ENCODE results near the gene IGFN1. TPM values are rescaled to one million over a fixed set of nuclear protein-coding genes. Genes with fewer than 3 reads are reported as not detected.

Gene IGFN1
- total RNA-seq, 1 experiment from 2014 or later: 0.04 TPM

- Histone ChIP-seq H3K9me2 (replicated peaks; ENCODE audit: low read length) (no peaks in the 10 kb centered on the region), H3K36me3 (ENCODE audit: low read depth, low read length) (no peaks in the 10 kb centered on the region), H2AFZ (ENCODE audit: low read length) (no peak overlapping the region), H3K27ac (ENCODE audit: low read length) (no peak overlapping the region), H3F3A (ENCODE audit: low read length, unreplicated experiment) (no peaks in the 10 kb centered on the region), H3K4me1 (ENCODE audit: insufficient read depth, low read length) (no peaks in the 10 kb centered on the region), H3K9me3 (ENCODE audit: low read length) (no peaks in the 10 kb centered on the region), H3K4me2 (ENCODE audit: low read length) (no peak overlapping the region), H4K20me1 (ENCODE audit: low read length) (no peaks in the 10 kb centered on the region), H3K9ac (ENCODE audit: low read length) (no peak overlapping the region), H3K27me3 (ENCODE audit: low read length) (peaks cover 18% of the 10 kb centered on the region; the same call in 1 of the 2 replicates), H3K4me3 (ENCODE audit: low read length) (no peak overlapping the region), H3K79me2 (ENCODE audit: low read length) (no peaks in the 10 kb centered on the region)
- no peak for DNase-seq
- no peak for ATAC-seq
- ChIA-PET POLR2A (ENCODE audit: unreplicated experiment) (no interaction called here), CTCF (interaction anchor here (0.6 kb wide), 1 partner anchor 37 kb away, joined by 3 read pairs; no protein-coding TSS in a partner anchor)
- no TSS peak for BruUV-seq (replicated peaks)
- intact Hi-C loops (cut with micrococcal nuclease): no loop called here
- TF ChIP-seq CTCF (conservative IDR thresholded peaks at IDR 0.05; ENCODE audit: low read depth, low read length) (no peak), EZH2phosphoT487 (IDR thresholded peaks at IDR 0.05; ENCODE audit: borderline replicate concordance, low read length) (no peak), EZH2 (IDR thresholded peaks at IDR 0.05; ENCODE audit: low read length, unreplicated experiment) (no peak)
Measured at GRCh38 chr1:201163707-201164106, 26.9 kb upstream of the IGFN1 start.

GRCh38 chr1:201164645-201165044 is 26.0 kb upstream of the IGFN1 start:
- peaks cover 18% of the 10 kb centered on the region; the same call in 1 of the 2 replicates for H3K27me3 ChIP-seq (ENCODE audit: low read length)
- ATAC-seq: no peak
- no peak overlapping the region for H3K9ac ChIP-seq (ENCODE audit: low read length)
- H3K9me3 ChIP-seq (ENCODE audit: low read length): no peaks in the 10 kb centered on the region
- intact Hi-C loops (cut with micrococcal nuclease): no loop called here
- ChIA-PET CTCF (no interaction called here), POLR2A (ENCODE audit: unreplicated experiment) (no interaction called here)
- TF ChIP-seq EZH2 (IDR thresholded peaks at IDR 0.05; ENCODE audit: low read length, unreplicated experiment) (no peak), CTCF (conservative IDR thresholded peaks at IDR 0.05; ENCODE audit: low read depth, low read length) (no peak), EZH2phosphoT487 (IDR thresholded peaks at IDR 0.05; ENCODE audit: borderline replicate concordance, low read length) (no peak)
- no peak overlapping the region for H3K27ac ChIP-seq (ENCODE audit: low read length)
- H3K4me2 ChIP-seq (ENCODE audit: low read length): no peak overlapping the region
- H3F3A ChIP-seq (ENCODE audit: low read length, unreplicated experiment): no peaks in the 10 kb centered on the region
- no peaks in the 10 kb centered on the region for H3K4me1 ChIP-seq (ENCODE audit: insufficient read depth, low read length)
- no peak overlapping the region for H2AFZ ChIP-seq (ENCODE audit: low read length)
- no TSS peak for BruUV-seq (replicated peaks)
- no peaks in the 10 kb centered on the region for H3K79me2 ChIP-seq (ENCODE audit: low read length)
- DNase-seq: no peak
- H3K4me3 ChIP-seq (ENCODE audit: low read length): no peak overlapping the region
- H3K9me2 ChIP-seq (replicated peaks; ENCODE audit: low read length): no peaks in the 10 kb centered on the region
- H4K20me1 ChIP-seq (ENCODE audit: low read length): no peaks in the 10 kb centered on the region
- H3K36me3 ChIP-seq (ENCODE audit: low read depth, low read length): no peaks in the 10 kb centered on the region

- H3K9me2 ChIP-seq (replicated peaks; ENCODE audit: low read length): no peaks in the 10 kb centered on the region
- H4K20me1 ChIP-seq (ENCODE audit: low read length): no peaks in the 10 kb centered on the region
- ATAC-seq (no peak), DNase-seq (no peak)
- no peaks in the 10 kb centered on the region for H3F3A ChIP-seq (ENCODE audit: low read length, unreplicated experiment)
- no peaks in the 10 kb centered on the region for H3K79me2 ChIP-seq (ENCODE audit: low read length)
- POLR2A ChIA-PET (ENCODE audit: unreplicated experiment): no interaction called here
- H3K9ac ChIP-seq (ENCODE audit: low read length): no peak overlapping the region
- BruUV-seq (replicated peaks): no TSS peak
- no peaks in the 10 kb centered on the region for H3K36me3 ChIP-seq (ENCODE audit: low read depth, low read length)
- no peak for TF ChIP-seq EZH2 (IDR thresholded peaks at IDR 0.05; ENCODE audit: low read length, unreplicated experiment)
- no peak for TF ChIP-seq CTCF (conservative IDR thresholded peaks at IDR 0.05; ENCODE audit: low read depth, low read length)
- no peak for TF ChIP-seq EZH2phosphoT487 (IDR thresholded peaks at IDR 0.05; ENCODE audit: borderline replicate concordance, low read length)
- H3K27ac ChIP-seq (ENCODE audit: low read length): no peak overlapping the region
- no peaks in the 10 kb centered on the region for H3K9me3 ChIP-seq (ENCODE audit: low read length)
- CTCF ChIA-PET: interaction anchor here (0.6 kb wide), 2 partner anchors 56 to 158 kb away, joined by 3 read pairs; no protein-coding TSS in a partner anchor
- peaks cover 11% of the 10 kb centered on the region for H3K4me1 ChIP-seq (ENCODE audit: insufficient read depth, low read length)
- no peak overlapping the region for H3K4me2 ChIP-seq (ENCODE audit: low read length)
- no peak overlapping the region for H3K4me3 ChIP-seq (ENCODE audit: low read length)
- peaks cover 18% of the 10 kb centered on the region; the same call in 1 of the 2 replicates for H3K27me3 ChIP-seq (ENCODE audit: low read length)
- no peak overlapping the region for H2AFZ ChIP-seq (ENCODE audit: low read length)
- intact Hi-C loops (cut with micrococcal nuclease): no loop called here
Measured at GRCh38 chr1:201167041-201167991, 23.3 kb upstream of the IGFN1 start.
